ENCODE measurements around the gene FRMD4A.

GRCh38 chr10:13892871-13893270 lies 437.9 kb downstream of the FRMD4A start:
- no peak for TF ChIP-seq YY1 (IDR thresholded peaks at IDR 0.05; ENCODE audit: low read depth)
- TF ChIP-seq, protein P1, sequence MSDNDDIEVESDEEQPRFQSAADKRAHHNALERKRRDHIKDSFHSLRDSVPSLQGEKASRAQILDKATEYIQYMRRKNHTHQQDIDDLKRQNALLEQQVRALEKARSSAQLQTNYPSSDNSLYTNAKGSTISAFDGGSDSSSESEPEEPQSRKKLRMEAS (IDR thresholded peaks at IDR 0.05): no peak
- no peak for TF ChIP-seq RAD21 (IDR thresholded peaks at IDR 0.05; ENCODE audit: low read depth)

Data from Ishikawa (cell line).